GM12878 (cell line): ENCODE measurements around the gene POU6F2. TPM values are rescaled to one million over a fixed set of nuclear protein-coding genes. Genes with fewer than 3 reads are reported as not detected.

ENCODE experiments used
- ATAC-seq: fragments of 200-7000 bp; cut with Tn5 transposase; 3 replicates; pipeline ENCODE4 v1.9.1; 2020; ENCODE audit warnings: mild to moderate bottlenecking, moderate library complexity
- BruUV-seq: library from RNA; stranded (reverse); fragments of 400-500 nt; replicated peaks from 2 replicates; lab custom pipeline; 2021; lab: Mats Ljungman, UMichigan
- CTCF ChIA-PET: fragments of 300-600 bp; sonication (Branson Sonifier 250); formaldehyde crosslinking; extraction: SDS; loops from one replicate; lab custom pipeline; 2021; ENCODE audit warnings: inconsistent platforms; lab: Yijun Ruan, JAX
- POLR2A ChIA-PET: fragments of 350-600 bp; formaldehyde crosslinking; extraction: SDS; loops from one replicate; lab custom pipeline; 2021; ENCODE audit warnings: inconsistent platforms; lab: Charles Lee
- RAD21 ChIA-PET: fragments of 300-600 bp; sonication (Branson Sonifier 250); formaldehyde crosslinking; loops from one replicate; lab custom pipeline; 2023; ENCODE audit warnings: antibody characterized with exemption; ENCODE audit not compliant: unreplicated experiment; lab: Charles Lee
- SMC1A ChIA-PET: fragments of 300-600 bp; sonication (Branson Sonifier 250); formaldehyde crosslinking; loops from one replicate; lab custom pipeline; 2023; ENCODE audit not compliant: unreplicated experiment, uncharacterized antibody; lab: Charles Lee
- DNase-seq: peaks from one replicate; pipeline ENCODE4 v3.0.0-alpha.2; 2011; ENCODE audit warnings: low read depth, low spot score
- FAIRE-seq: peaks from 3 replicates; lab custom pipeline; 2011; peaks lifted over from hg19 to GRCh38; lab: Jason Lieb, UNC
- H2AFZ ChIP-seq: 2 replicates; pipeline ENCODE4 v1.6.0; 2011; ENCODE audit warnings: low read depth, low read length, control low read depth; ENCODE audit not compliant: control insufficient read depth
- H3K27ac ChIP-seq: 2 replicates; pipeline ENCODE4 v1.5.1; 2011; ENCODE audit warnings: control low read depth; ENCODE audit not compliant: control insufficient read depth, insufficient read depth
- H3K27me3 ChIP-seq, 2 experiments: replicated peaks in 1 of 2; 2 replicates each; pipeline versions ENCODE4 v1.6.0 to v1.6.1; 2011; ENCODE audit warnings: low read length in 1 of 2; ENCODE audit not compliant: control insufficient read depth in 2 of 2, insufficient read depth in 2 of 2
- H3K36me3 ChIP-seq, 2 experiments: 2 replicates each; pipeline ENCODE4 v1.5.1; 2011; ENCODE audit warnings: low read length in 1 of 2; ENCODE audit not compliant: control insufficient read depth in 2 of 2, insufficient read depth in 2 of 2
- H3K4me1 ChIP-seq: 2 replicates; pipeline ENCODE4 v1.6.1; 2011; ENCODE audit warnings: mild to moderate bottlenecking, low read length, moderate library complexity, mixed read lengths; ENCODE audit not compliant: control insufficient read depth, insufficient read depth
- H3K4me2 ChIP-seq: 2 replicates; pipeline ENCODE4 v1.6.0; 2011; ENCODE audit warnings: control low read depth; ENCODE audit not compliant: control insufficient read depth, insufficient read depth
- H3K4me3 ChIP-seq: fragments of 200-600 bp; sonication (generic); 2 replicates; pipeline ENCODE4 v1.5.1; 2016
- H3K79me2 ChIP-seq: 2 replicates; pipeline ENCODE4 v1.6.0; 2011; ENCODE audit warnings: low read length; ENCODE audit not compliant: control insufficient read depth, insufficient read depth
- H3K9ac ChIP-seq: 2 replicates; pipeline ENCODE4 v1.8.0; 2011; ENCODE audit warnings: low read length, control low read depth, mixed read lengths; ENCODE audit not compliant: control insufficient read depth, insufficient read depth
- H3K9me3 ChIP-seq: replicated peaks from 3 replicates; pipeline ENCODE4 v1.5.1; 2011; ENCODE audit warnings: mild to moderate bottlenecking, low read length; ENCODE audit not compliant: control insufficient read depth, insufficient read depth
- H4K20me1 ChIP-seq: 2 replicates; pipeline ENCODE4 v1.6.0; 2011; ENCODE audit not compliant: control insufficient read depth, insufficient read depth
- BACH1 ChIP-seq: fragments of 450-650 bp; IDR thresholded peaks from 2 replicates; pipeline ENCODE4 v1.6.1; 2017; ENCODE audit warnings: mild to moderate bottlenecking, borderline replicate concordance
- BRCA1 ChIP-seq: IDR thresholded peaks from 2 replicates; pipeline ENCODE4 v1.6.1; 2011; ENCODE audit warnings: low read depth, low read length, improper control_type of control experiment
- CBFB ChIP-seq: IDR thresholded peaks from 2 replicates; pipeline ENCODE4 v1.6.1; 2016; ENCODE audit warnings: antibody characterized with exemption, low read depth
- CHD2 ChIP-seq: IDR thresholded peaks from 2 replicates; pipeline ENCODE4 v1.6.1; 2011; ENCODE audit warnings: low read depth, low read length, improper control_type of control experiment, borderline replicate concordance
- CUX1 ChIP-seq: IDR thresholded peaks from 2 replicates; pipeline ENCODE4 v1.6.1; 2012; ENCODE audit warnings: improper control_type of control experiment, low read depth, low read length; ENCODE audit not compliant: insufficient replicate concordance
- EP300 ChIP-seq, 2 experiments: fragments of 150-350 bp in 1 of 2; IDR thresholded peaks; 2 replicates each; pipeline ENCODE4 v1.6.1; 2011 to 2012; ENCODE audit warnings: low read depth in 2 of 2, low read length in 2 of 2, borderline replicate concordance in 1 of 2, improper control_type of control experiment in 1 of 2, inconsistent platforms in 1 of 2; ENCODE audit not compliant: control insufficient read depth in 1 of 2
- HCFC1 ChIP-seq: fragments of 150-350 bp; IDR thresholded peaks from 2 replicates; pipeline ENCODE4 v1.6.1; 2014; ENCODE audit warnings: low read length
- KDM1A ChIP-seq: fragments of 200-600 bp; sonication (generic); IDR thresholded peaks from 2 replicates; pipeline ENCODE4 v1.6.1; 2016; ENCODE audit warnings: borderline replicate concordance
- MYB ChIP-seq: fragments of 150-350 bp; IDR thresholded peaks from 2 replicates; pipeline ENCODE4 v1.6.1; 2014; ENCODE audit warnings: mild to moderate bottlenecking, low read depth, low read length, borderline replicate concordance
- PAX8 ChIP-seq: fragments of 450-650 bp; IDR thresholded peaks from 2 replicates; pipeline ENCODE4 v1.6.1; 2017; ENCODE audit warnings: mild to moderate bottlenecking, moderate library complexity
- RAD51 ChIP-seq: fragments of 450-650 bp; IDR thresholded peaks from 2 replicates; pipeline ENCODE4 v1.6.1; 2016; ENCODE audit warnings: moderate library complexity, mild to moderate bottlenecking, inconsistent platforms
- SUZ12 ChIP-seq: fragments of 200-600 bp; sonication (generic); IDR thresholded peaks from one replicate; pipeline ENCODE4 v1.6.1; 2018; ENCODE audit warnings: antibody characterized with exemption, mild to moderate bottlenecking; ENCODE audit not compliant: unreplicated experiment
- USF1 ChIP-seq: IDR thresholded peaks from 2 replicates; pipeline ENCODE4 v1.6.1; 2011; ENCODE audit warnings: borderline replicate concordance, low read depth, mild to moderate bottlenecking, moderate library complexity, mixed read lengths, low read length; ENCODE audit not compliant: insufficient read depth; ENCODE audit errors: extremely low read length
- ZBTB4 ChIP-seq: fragments of 450-650 bp; formaldehyde crosslinking; IDR thresholded peaks from 2 replicates; pipeline ENCODE4 v1.4.0; 2022; ENCODE audit warnings: mild to moderate bottlenecking, moderate library complexity
- ZNF384 ChIP-seq: IDR thresholded peaks from 2 replicates; pipeline ENCODE4 v1.6.1; 2012; ENCODE audit warnings: low read depth, mild to moderate bottlenecking, low read length, improper control_type of control experiment, borderline replicate concordance
- WGBS: methylation state at CpG from one replicate; pipeline ENCODE4 v1.1.6; 2016; ENCODE audit warnings: low lambda C conversion rate; ENCODE audit not compliant: insufficient replicate concordance, insufficient coverage; ENCODE audit errors: missing lambda C conversion rate; 5-methylcytosine and 5-hydroxymethylcytosine counted together
- in situ Hi-C: fragments of 300-500 bp; cut with MboI; formaldehyde crosslinking; loops from 9 replicates; pipeline ENCODE4 v1.14.3; 2018; ENCODE audit warnings: mixed read lengths
- intact Hi-C: fragments of 100-400 bp; cut with micrococcal nuclease; formaldehyde crosslinking; loops from one replicate; pipeline ENCODE4 v1.14.2; 2022; ENCODE audit not compliant: unreplicated experiment
- polyA plus RNA-seq, 11 experiments: library from polyadenylated mRNA; depleted of rRNA in 4 of 11; unstranded in 6 of 11; stranded (reverse) in 5 of 11; fragments of >200 nt; fragmentation: Nextera tagmentation in 4 of 11; fragmentation: Illumina TruSeq in 1 of 11; extraction: Ambion mirVana in 4 of 11; extraction: Trizol in 1 of 11; gene quantifications; 1 replicate in 1 of 11; 2 replicates in 10 of 11; pipeline versions ENCODE4 v1.2.1 to v1.2.3, GENCODE V29; 2011 to 2016; ENCODE audit warnings: inconsistent platforms in 2 of 11, missing spikeins in 2 of 11, low read depth in 1 of 11
- total RNA-seq, 4 experiments: library from RNA; depleted of rRNA in 3 of 4; stranded (reverse); fragments of >200 nt in 3 of 4; fragmentation: Illumina TruSeq in 1 of 4; extraction: Trizol in 1 of 4; gene quantifications; 2 replicates each; pipeline versions ENCODE4 v1.2.1 to v1.2.3, GENCODE V29; 2013 to 2021

POU6F2 gene
- total and polyA plus RNA-seq, 10 of the 15 experiments (the other 5 are each of a cell fraction or from before 2014, with no cell fraction given), result 0.10 TPM; not detected in 9

GRCh38 chr7:39404907-39405306 is 427.2 kb downstream of the POU6F2 start:
- Histone ChIP-seq H3K79me2 (no peaks in the 10 kb centered on the region), H3K36me3 (no peaks in the 10 kb centered on the region), H3K9me3 (no peaks in the 10 kb centered on the region), H2AFZ (no peak overlapping the region), H3K4me2 (no peak overlapping the region), H3K4me1 (no peaks in the 10 kb centered on the region), H4K20me1 (no peaks in the 10 kb centered on the region), H3K27ac (no peak overlapping the region), H3K4me3 (no peak overlapping the region), H3K27me3 (no peaks in the 10 kb centered on the region), H3K9ac (no peak overlapping the region)
- 84% methylated on average over 1 of the region's 1 CpG for WGBS
- intact Hi-C loops (loop anchor here (5.0 kb wide), 2 partner anchors 33 to 48 kb away; no protein-coding TSS in a partner anchor), in situ Hi-C loops (no loop called here)
- ChIA-PET SMC1A (interaction anchor here (0.7 to 1.7 kb wide), 2 partner anchors 22 to 421 kb away, joined by 3 to 4 read pairs; no protein-coding TSS in a partner anchor), POLR2A (no interaction called here), RAD21 (no interaction called here), CTCF (no interaction called here)
- no peak for ATAC-seq
- FAIRE-seq, result no peak
- no TSS peak for BruUV-seq
- TF ChIP-seq CUX1 (no peak), BRCA1 (no peak), KDM1A (no peak), HCFC1 (no peak), ZNF384 (no peak), RAD51 (no peak), CBFB (no peak), ZBTB4 (CRISPR knock-in tag) (no peak), PAX8 (no peak), BACH1 (no peak), EP300 (IDR thresholded peaks at IDR 0.05; ENCODE audit: borderline replicate concordance in 1 of 2, control insufficient read depth in 1 of 2, low read depth in 2 of 2, low read length in 2 of 2) (no peak), SUZ12 (no peak), MYB (no peak), CHD2 (no peak), USF1 (no peak)
- DNase-seq, result no peak
